Neural progenitor cell (in vitro differentiated cells): ENCODE measurements around the gene CTSC.

Source experiments
- CTCF ChIP-seq: fragments of 200-600 bp; sonication (generic); IDR thresholded peaks from 2 replicates; pipeline ENCODE4 v1.5.1; 2017; ENCODE audit warnings: antibody characterized with exemption, mild to moderate bottlenecking
- EZH2 ChIP-seq: fragments of 200-600 bp; sonication (generic); IDR thresholded peaks from 2 replicates; pipeline ENCODE4 v1.6.1; 2017; ENCODE audit warnings: antibody characterized with exemption, mild to moderate bottlenecking, moderate library complexity

- TF ChIP-seq CTCF, result no peak
- TF ChIP-seq EZH2, result no peak
These were observed 85.3 kb downstream of the CTSC start for GRCh38 chr11:88252208-88252607.
